ENCODE measurements around the gene SEC22C.

- TF ChIP-seq CTCF (IDR thresholded peaks at IDR 0.05) (no peak), POLR2A (IDR thresholded peaks at IDR 0.05) (no peak)
Measured at GRCh38 chr3:42593635-42594034, 11.9 kb upstream of the SEC22C start.
